CD4-positive, alpha-beta T cell (primary cell): ENCODE measurements around the gene PIP5KL1. TPM values are rescaled to one million over a fixed set of nuclear protein-coding genes. Genes with fewer than 3 reads are reported as not detected.

Experiments used
- ATAC-seq: fragments of 200-7000 bp; cut with Tn5 transposase; one replicate; pipeline ENCODE4 v1.10.0; 2022; ENCODE audit warnings: mild to moderate bottlenecking; ENCODE audit not compliant: poor library complexity
- CTCF ChIA-PET: fragments of 350-600 bp; sonication (Branson Sonifier 250); formaldehyde crosslinking; loops from one replicate; lab custom pipeline; 2021; ENCODE audit warnings: antibody characterized with exemption, inconsistent platforms; lab: Charles Lee
- POLR2A ChIA-PET: fragments of 350-600 bp; sonication (Branson Sonifier 250); formaldehyde crosslinking; loops from one replicate; lab custom pipeline; 2021; ENCODE audit warnings: antibody characterized with exemption, inconsistent platforms; lab: Charles Lee
- DNase-seq, 14 experiments: peaks; one replicate each; pipeline ENCODE4 v3.0.0-alpha.2; 2013 to 2020; ENCODE audit warnings: mixed read lengths in 2 of 14
- H3K27ac ChIP-seq, 2 donors: one replicate each; pipeline versions ENCODE4 v1.5.1 to v1.7.0; 2013; ENCODE audit warnings: low read length in 2 of 2, low read depth in 1 of 2, mild to moderate bottlenecking in 1 of 2
- H3K27me3 ChIP-seq, 2 experiments: 1 replicate in 1 of 2; 2 replicates in 1 of 2; pipeline versions ENCODE4 v1.6.1 to v1.7.0; 2013; ENCODE audit warnings: low read length in 2 of 2, control low read depth in 1 of 2, mild to moderate bottlenecking in 1 of 2, moderate library complexity in 1 of 2; ENCODE audit not compliant: insufficient read depth in 2 of 2, control insufficient read depth in 1 of 2
- H3K36me3 ChIP-seq: one replicate; pipeline ENCODE4 v1.6.1; 2013; ENCODE audit warnings: low read length, control low read depth; ENCODE audit not compliant: insufficient read depth
- H3K4me1 ChIP-seq: one replicate; pipeline ENCODE4 v1.6.1; 2013; ENCODE audit warnings: low read length, control low read depth; ENCODE audit not compliant: insufficient read depth
- H3K4me3 ChIP-seq: one replicate; pipeline ENCODE4 v1.5.1; 2013; ENCODE audit warnings: mild to moderate bottlenecking, low read length, moderate library complexity
- H3K9me3 ChIP-seq, 2 experiments: 1 replicate in 1 of 2; 2 replicates in 1 of 2; pipeline versions ENCODE4 v1.6.1 to v1.7.0; 2013; ENCODE audit warnings: low read length in 2 of 2, mild to moderate bottlenecking in 2 of 2, control low read depth in 1 of 2, moderate library complexity in 1 of 2; ENCODE audit not compliant: control insufficient read depth in 1 of 2, insufficient read depth in 1 of 2
- H3K27ac Mint-ChIP-seq: one replicate; pipeline ENCODE4 v1.8.0; 2020; ENCODE audit warnings: mixed read lengths
- H3K27me3 Mint-ChIP-seq: one replicate; pipeline ENCODE4 v1.8.0; 2021; ENCODE audit warnings: mixed read lengths
- H3K36me3 Mint-ChIP-seq: one replicate; pipeline ENCODE4 v1.8.0; 2021; ENCODE audit warnings: low read depth, mixed read lengths
- H3K4me1 Mint-ChIP-seq: one replicate; pipeline ENCODE4 v1.8.0; 2021; ENCODE audit warnings: low read depth, mixed read lengths
- H3K4me3 Mint-ChIP-seq: one replicate; pipeline ENCODE4 v1.8.0; 2020; ENCODE audit warnings: mild to moderate bottlenecking, mixed read lengths
- H3K9me3 Mint-ChIP-seq: one replicate; pipeline ENCODE4 v1.8.0; 2020; ENCODE audit warnings: mixed read lengths
- CTCF ChIP-seq: fragments of 200-600 bp; IDR thresholded peaks from one replicate; pipeline ENCODE4 v1.8.0; 2022; ENCODE audit warnings: antibody characterized with exemption, mild to moderate bottlenecking
- intact Hi-C, 2 experiments: fragments of 100-400 bp; cut with DNase I in 1 of 2; cut with micrococcal nuclease in 1 of 2; formaldehyde crosslinking; loops; one replicate each; pipeline versions ENCODE4 v1.15.1 to v1.9.0; 2023 to 2025; cut with DNase I, micrococcal nuclease
- polyA plus RNA-seq, 2 donors: library from polyadenylated mRNA; unstranded; fragments of 120-200 nt; gene quantifications; one replicate each; pipeline ENCODE4 v1.2.1, GENCODE V29; 2013
- total RNA-seq, 174 experiments: library from RNA in 2 of 174; stranded (reverse) in 2 of 174; gene quantifications; one replicate each; pipeline ENCODE4 v1.2.3 and lab custom pipeline; 2021 to 2026

PIP5KL1 gene
- total RNA-seq (1 to 10 TPM; 2.9 to 3.3 TPM), total RNA-seq (lab: John Stamatoyannopoulos, UW) (0 to 5.9 (median 0.81) reads per million in 172 experiments)
- 0.18 TPM for polyA plus RNA-seq (2013, experiment 1 of 2)
- polyA plus RNA-seq (2013, experiment 2 of 2): 0.56 TPM

- peaks cover 0 to 8% of the 10 kb centered on the region in 2 experiments for H3K27me3 ChIP-seq
- DNase-seq (peak; percentile 46 to 86 (median 62)), ATAC-seq (peak; percentile 58)
- ChIA-PET CTCF (interaction anchor here (1.2 to 1.5 kb wide), 2 partner anchors 12 to 187 kb away, joined by 3 to 4 read pairs; no protein-coding TSS in a partner anchor), POLR2A (interaction anchor here (0.6 to 2.4 kb wide), 13 partner anchors 8 to 195 kb away, joined by 3 to 7 read pairs (median 4); partner anchors contain the start of genes CDK9, NAIF1, ST6GALNAC6 and TOR2A)
- no peak within 1 kb of the TSS for H3K27ac ChIP-seq
- TF ChIP-seq CTCF: no peak
- no peaks in the 10 kb centered on the region for H3K36me3 Mint-ChIP-seq
- H3K4me3 ChIP-seq: peak within 1 kb of the TSS; percentile 49
- H3K36me3 ChIP-seq: no peaks in the 10 kb centered on the region
- peaks cover 47% of the 10 kb centered on the region for H3K4me1 Mint-ChIP-seq
- H3K9me3 ChIP-seq: no peaks in the 10 kb centered on the region
- H3K27me3 Mint-ChIP-seq: no peaks in the 10 kb centered on the region
- H3K4me3 Mint-ChIP-seq: peak within 1 kb of the TSS; percentile 86
- H3K27ac Mint-ChIP-seq: peak within 1 kb of the TSS; percentile 49
- H3K4me1 ChIP-seq: peaks cover 62% of the 10 kb centered on the region
- no peaks in the 10 kb centered on the region for H3K9me3 Mint-ChIP-seq
- intact Hi-C loops: loop anchor here in 1 of 2 experiments (10.0 kb wide), 1 partner anchor 1714 kb away; the partner anchor contains the start of gene ASB6
These were observed at the start of gene PIP5KL1 for GRCh38 chr9:127930231-127931091. PIP5KL1 (minus strand) TSS chr9:127930777; CDS start chr9:127930752, 25 bp downstream.

- Histone ChIP-seq H3K27me3 (no peaks in the 10 kb centered on the region), H3K4me1 (peaks cover 66% of the 10 kb centered on the region), H3K36me3 (peaks cover 31% of the 10 kb centered on the region), H3K4me3 (peak overlapping the region; percentile 67), H3K27ac (peak overlapping the region in 1 of 2 donors; percentile 21), H3K9me3 (no peaks in the 10 kb centered on the region)
- intact Hi-C loops: loop anchor here (2.0 kb wide), 2 partner anchors 37 to 47 kb away; no protein-coding TSS in a partner anchor
- peak; percentile 6 for ATAC-seq
- no peaks in the 10 kb centered on the region for H3K27me3 Mint-ChIP-seq
- ChIA-PET POLR2A (interaction anchor here (0.8 to 34.9 kb wide), 12 partner anchors 11 to 92 kb away, joined by 4 to 1020 read pairs (median 8); partner anchors contain the start of gene NAIF1), CTCF (interaction anchor here (0.8 to 4.0 kb wide), 6 partner anchors 22 to 55 kb away, joined by 3 to 24 read pairs (median 5); no protein-coding TSS in a partner anchor)
- peak overlapping the region; percentile 91 for H3K4me3 Mint-ChIP-seq
- DNase-seq: peak in 9 of 14 experiments; percentile 42 to 81 (median 63)
- peaks cover 57% of the 10 kb centered on the region for H3K36me3 Mint-ChIP-seq
- no peak for TF ChIP-seq CTCF
- peak overlapping the region; percentile 97 for H3K27ac Mint-ChIP-seq
- H3K4me1 Mint-ChIP-seq: peaks cover 54% of the 10 kb centered on the region
- no peaks in the 10 kb centered on the region for H3K9me3 Mint-ChIP-seq
These were observed 49.6 kb upstream of the PIP5KL1 start for GRCh38 chr9:127980060-127980705.
